NCI-H1092 treated with DMSO at 0.1 percent for 48 hours (cell line): Measurements from ENCODE around the gene TTBK2.
"Not testable (repeated sequence)": the region's sequence is repeated elsewhere in the genome, so short reads cannot be mapped to it uniquely, and the experiment has no call there.

Source experiments
- DNase-seq: peaks from one replicate; lab custom pipeline; 2025; lab: John Stamatoyannopoulos, UW

TTBK2 gene

DNA sequence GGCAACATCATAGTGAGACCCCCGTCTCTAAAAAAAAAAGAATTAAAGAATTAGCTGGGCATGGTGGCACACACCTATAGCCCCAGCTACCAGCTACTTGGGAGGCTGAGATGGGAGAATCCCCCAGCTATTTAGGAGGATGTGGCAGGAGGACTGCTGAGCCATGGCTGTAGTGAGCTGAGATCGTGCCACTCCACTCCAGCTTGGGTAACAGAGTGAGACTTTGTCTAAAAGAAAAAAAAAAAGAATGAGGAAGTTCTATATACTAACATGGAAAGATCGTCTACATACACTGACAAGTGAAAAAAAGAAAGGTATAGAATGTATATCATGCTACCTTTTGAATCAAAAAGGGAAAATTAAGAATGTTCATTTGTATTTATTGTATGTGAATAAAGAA, 99.8 kb downstream of the TTBK2 start:
- no peak for DNase-seq

DNA sequence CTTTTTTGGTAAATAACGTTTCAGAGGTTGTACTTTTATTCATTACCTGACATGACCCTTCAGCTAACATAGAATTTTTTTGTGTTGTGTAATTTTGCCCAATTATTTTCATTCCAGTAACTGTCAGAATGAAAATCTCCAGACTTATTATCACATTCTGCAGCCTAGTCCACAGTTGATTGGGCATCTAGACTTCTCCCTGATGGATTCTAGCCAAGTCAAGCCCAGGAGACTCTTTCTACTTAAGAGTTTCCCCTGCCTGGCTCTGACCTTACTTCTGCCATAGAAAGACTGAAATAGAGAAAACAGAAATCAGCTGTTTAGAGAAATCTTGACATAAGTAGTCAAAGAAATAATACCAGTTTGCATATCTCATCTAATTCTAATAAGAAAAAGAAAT, 100.8 kb downstream of the TTBK2 start:
- DNase-seq = no peak

DNA sequence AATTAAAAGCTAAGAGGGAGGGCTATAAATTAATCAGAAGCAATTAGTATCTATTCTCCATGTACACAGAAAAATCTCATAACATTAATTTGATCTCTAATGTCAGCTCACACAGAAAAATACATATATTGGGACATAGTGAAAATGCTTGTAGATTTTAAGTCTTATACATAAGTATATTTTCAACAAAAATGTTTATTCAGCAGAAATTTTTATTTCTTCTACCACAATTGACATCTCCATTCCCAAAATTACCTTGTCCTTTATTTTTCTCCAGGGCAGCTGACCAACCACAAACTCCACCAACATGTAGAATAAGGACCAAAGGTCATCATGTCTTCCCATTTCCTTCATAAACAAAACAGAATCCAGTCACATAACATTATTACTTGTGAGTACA, 109.1 kb downstream of the TTBK2 start:
- DNase-seq = no peak

DNA sequence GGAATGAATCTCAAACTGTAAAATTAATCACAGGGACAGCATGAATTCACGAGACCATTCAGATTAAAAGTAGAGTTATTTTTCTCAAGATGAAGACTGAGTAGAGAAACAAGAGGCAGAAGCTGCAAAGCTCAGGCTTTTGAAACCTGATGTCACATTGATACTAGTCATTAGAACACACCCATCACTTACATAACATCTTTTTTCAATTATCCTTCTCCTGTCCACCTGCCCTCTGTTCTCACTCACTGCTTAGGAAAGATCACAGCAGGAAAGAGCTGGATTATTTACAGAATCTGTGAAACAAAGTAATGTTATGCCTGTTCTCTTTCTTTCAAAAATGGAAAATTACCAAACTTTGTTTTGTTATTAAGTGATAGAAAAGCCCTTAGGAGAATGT, 111.7 kb downstream of the TTBK2 start:
- DNase-seq = no peak

DNA sequence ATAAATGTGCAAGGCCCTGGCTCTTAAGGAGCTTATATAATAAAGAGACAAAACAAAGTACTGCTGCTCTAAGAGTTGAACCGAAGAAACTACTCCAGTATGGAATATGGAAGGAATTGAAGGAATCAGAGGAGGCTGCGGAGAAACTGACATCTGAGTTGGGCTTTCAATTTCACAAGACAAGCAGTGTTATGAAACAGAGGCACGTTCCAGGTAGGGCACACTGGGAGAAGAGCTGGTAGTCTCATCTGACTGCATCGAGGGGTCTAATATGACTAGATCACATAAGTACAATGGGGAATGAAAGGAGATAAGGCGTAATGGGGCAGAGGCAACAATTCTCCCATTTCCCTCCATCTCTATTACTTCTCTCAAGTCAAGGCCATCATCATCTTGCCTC, 115.3 kb downstream of the TTBK2 start:
- no peak for DNase-seq

DNA sequence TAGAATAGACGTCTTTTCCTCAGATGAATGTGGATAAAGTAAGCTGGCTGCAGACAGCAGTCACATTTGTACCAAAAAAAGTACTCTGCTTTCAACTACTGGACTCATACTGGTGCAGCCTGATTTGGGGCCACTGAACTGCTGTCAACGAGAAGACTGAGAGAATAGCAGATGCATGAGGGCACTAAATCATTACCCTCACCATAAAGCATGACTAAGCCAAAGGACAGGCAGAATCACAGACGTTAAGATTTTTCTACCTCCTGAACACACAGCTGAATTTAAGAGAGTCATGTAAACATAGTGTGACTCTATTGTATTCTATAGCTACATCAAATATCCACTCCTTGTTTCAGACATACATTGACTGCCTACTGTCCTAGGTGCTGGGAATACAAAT, 115.8 kb downstream of the TTBK2 start:
- DNase-seq = no peak

DNA sequence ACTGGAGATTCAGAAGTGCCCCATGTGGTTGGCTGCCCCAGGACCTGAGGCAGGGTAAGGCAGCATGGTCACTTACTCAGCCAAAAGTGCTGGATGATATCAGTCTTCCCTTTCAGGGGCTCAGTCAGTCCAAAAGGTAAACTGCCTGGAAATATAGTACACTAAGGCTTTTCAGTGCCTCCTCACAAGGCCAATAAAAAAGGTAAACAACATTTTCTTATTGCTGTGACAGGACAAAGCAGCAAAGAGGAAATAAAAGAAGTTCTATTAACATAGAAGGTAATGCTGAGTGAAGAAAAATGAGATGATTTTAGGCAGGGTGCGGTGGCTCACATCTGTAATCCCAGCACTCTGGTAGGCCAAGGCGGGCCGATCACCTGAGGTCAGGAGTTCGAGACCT, 117.1 kb downstream of the TTBK2 start:
- no peak for DNase-seq

DNA sequence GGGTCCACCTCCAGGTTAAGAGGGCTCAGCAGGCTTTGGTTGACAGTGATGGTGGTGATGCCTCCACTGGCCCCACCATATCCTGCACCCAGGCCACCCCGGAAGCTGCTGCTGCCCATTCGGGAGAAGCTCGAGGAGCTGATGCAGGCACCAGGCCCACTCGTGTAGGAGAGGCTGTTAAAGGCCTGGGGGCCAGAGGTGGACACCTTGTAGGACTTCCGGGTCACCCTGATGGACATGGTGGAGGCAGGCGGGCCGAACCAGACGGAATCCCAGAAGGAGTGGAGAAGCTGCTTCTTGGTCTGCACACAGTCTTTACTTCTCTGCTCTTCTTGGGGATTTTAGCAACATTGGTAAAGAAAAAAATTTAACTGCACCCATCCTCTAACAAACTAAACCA, 118.4 kb downstream of the TTBK2 start:
- DNase-seq = no peak

DNA sequence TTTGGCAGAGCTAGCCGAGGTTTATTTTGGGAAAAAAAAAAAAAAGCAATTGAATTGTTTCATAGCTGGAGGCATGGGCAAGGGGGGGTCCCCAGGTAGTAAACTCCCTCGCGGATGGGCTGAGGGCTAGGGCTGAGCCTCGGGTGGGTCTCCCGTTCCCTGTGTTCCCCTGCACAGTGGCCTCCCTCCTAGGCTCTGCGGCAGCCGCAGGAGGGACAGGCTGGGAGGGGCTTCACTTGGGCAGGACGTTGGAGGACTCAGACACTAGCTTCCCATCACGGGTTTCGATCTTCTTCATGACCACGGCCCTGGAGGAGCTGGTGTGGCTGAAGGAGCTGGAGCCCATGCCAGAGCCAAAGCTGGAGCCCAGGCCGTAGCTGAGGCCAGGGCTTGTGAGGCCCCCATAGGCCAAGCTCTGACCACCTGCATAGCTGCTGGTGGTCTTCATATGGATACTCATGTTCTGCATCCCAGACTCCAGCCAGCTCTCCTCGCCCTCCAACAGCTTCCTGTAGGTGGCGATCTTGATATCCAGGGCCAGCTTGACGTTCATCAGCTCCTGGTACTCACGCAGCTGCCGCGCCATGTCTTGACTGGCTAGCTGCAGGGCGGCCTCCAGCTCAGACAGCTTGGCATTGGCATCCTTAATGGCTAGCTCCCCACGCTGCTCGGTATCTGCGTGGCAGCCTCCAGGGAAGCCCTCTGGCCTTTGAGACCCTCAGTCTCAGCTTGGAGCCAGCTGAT, 119.7 kb downstream of the TTBK2 start:
- DNase-seq = no peak

DNA sequence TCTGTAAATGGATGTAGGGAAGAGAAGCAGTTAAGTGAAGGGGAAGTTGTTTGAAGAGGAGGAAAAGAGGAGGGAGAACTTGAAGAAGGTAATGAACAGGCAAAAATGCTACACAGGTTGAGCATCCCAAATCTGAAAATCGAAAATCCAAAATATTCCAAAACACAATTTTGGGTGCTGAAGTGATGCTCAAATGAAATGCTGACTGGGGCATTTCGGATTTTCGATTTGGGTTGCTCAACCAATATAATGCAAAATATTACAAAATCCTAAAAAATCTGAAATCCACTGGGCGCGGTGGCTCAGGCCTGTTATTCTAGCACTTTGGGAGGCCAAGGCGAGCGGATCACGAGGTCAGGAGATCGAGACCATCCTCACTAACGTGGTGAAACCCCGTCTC, 121.8 kb downstream of the TTBK2 start:
- no peak for DNase-seq

DNA sequence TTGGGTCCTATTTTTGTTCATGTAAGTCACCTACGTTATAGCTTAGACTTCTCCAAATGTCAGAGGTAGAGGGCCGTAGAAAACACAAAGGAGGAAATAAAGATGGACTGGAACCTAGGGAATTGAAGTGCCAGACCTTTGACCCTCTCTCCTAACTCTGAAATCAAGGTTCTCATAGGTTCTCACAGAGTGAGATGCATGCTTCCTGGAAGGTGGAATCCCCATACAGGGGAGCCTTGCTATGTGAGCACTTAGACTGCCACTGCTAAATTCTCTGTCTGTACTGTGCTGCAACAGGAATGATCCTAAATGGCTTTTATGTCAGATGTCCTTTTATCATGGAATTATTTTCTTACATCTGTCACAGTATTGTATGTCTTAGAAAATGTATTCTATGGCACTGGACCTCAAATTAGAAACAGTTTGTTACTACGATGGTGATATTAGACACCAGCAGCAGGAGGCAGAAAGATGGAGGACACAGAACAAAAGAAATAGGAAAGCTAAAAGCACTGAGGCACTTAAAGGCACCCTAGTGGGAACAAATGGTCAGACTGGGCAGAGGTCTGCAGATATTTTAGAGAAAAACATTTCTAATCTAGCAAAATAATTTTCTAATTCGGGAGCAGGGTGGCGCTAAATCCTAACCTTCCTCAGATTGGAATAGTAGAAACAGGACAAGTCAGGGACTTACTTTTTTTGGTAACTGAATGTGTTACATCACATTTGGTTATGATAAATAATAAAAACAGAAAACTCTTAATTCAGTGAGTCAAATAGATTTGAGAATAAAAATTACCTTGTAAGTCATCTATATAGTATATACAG, 123.4 kb downstream of the TTBK2 start:
- DNase-seq = peak; percentile 6

DNA sequence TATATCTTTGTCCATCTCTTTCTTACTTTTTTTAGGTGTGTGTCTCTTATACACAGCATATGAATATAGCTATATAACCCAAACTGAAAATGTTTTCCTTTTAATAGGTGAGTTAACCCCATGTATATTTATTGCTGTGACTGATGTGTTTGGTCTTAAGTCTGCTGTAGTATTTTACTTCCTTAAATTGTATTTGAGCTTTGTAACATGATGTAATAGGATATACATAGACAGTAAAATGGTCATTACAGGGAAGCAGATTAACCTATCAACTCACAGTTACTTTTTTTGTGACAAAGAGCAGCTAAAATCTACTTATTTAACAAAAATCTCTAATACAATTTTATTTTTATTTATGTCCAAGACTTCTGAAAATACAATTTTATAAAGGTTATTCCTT, 131.9 kb downstream of the TTBK2 start:
- no peak for DNase-seq

DNA sequence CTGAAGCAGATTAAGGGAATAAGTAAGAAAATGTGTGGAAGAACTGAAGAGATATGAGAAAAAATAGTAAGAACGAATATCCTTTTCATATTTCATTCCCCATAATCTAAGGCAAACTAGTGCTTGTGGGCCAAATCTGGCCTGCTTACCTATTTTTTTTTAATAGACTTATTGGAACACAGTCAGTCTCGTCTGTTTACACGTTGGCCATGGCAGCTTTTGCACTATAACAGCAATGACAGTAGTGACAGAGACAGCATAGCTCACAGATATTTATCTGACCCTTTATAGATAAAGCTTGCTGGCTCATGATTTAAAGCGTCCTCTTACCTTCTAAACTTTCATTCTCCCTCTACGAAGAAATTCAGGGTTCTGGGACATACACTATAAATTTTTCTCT, 133.6 kb downstream of the TTBK2 start:
- no peak for DNase-seq

DNA sequence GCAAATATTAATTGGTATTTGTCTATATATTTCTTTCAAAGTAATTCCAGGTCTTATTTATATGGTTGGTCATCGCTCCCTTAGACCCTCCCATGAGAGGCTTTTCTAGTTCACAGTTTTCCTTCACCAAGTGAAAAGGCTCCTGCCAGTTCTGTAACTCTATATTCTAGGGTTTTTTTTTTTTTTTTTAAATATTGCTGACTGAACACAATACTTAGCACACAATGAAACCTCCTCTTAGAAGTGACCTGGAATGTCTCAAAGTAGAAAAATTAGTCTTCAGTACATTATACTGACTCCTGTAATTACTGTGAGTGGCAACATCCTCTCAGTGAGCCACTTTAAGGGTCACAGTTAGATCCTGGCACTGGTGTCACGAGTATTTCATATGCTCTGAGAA, 135.0 kb downstream of the TTBK2 start:
- no peak for DNase-seq

DNA sequence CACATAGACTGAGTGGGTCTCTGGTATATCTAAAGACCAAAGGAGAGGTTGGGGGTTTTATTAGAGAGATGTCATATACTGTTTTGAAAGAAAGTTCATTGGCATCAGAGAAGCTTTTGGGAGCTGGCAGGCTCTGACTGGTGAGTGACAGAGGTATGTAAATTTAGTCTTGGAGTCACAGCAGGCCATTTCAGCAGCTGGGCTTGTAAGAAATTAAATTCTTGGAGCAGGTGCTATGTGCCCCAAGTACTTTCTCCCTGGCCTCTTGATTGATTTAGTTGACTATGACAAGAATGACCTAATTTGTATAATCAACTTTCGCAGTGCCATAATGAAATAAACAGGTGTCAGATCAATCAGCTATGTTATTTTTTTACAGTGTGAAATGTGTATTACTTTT, 135.9 kb downstream of the TTBK2 start:
- no peak for DNase-seq

DNA sequence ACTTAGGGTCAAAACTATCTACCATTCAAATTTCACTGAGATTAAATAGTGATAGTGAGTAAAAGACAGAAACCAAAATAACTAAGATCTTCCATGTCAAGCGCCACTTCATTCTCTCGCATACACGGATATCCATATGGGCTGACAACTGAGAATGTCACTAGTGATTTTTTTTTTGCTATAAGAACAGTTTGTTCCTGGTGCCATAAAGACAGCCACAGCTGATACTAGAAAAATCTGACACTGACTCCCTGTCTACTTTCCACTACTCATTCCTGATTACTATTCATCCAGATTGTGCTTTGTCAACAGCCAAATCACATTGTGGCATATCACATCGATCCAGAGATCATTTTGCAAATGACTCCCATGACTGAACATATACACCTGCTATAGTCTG, 137.9 kb downstream of the TTBK2 start:
- DNase-seq = no peak

DNA sequence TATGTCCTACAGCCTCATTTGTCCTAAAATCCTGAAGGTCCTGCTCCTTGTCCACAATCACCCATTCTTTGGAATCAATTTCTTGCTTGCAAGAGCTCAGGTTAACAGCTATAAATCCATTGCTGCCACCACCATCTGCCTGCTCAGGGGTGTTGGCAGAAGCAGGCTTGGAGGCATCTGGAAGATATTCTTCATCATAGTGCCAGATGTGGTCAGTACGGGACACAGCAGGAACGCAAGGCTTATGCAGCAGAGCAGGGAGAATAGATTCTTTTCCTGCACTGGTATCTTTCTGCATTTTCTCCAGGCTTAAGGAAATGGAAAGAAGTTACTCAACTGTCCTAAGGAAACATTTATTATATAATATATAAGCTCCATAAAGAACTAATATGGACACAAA, 145.2 kb downstream of the TTBK2 start:
- no peak for DNase-seq

DNA sequence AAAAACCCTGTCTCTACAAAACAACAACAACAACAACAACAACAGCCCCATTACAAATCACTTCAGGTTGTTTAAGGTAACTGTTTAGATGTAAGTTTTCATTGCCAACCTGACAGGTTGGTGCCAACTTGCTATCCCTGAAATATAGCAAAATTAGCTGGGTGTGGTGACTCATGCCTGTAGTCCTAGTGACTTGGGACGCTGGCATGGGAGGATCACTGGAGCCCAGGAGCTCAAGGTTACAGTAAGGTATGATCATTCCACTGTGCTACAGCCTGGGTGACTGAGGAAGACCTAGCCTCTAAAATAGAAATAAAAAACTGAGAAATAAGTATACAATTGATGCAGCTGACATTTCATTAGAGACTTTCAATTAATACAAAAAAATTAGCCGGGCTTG, 147.7 kb downstream of the TTBK2 start:
- no peak for DNase-seq

DNA sequence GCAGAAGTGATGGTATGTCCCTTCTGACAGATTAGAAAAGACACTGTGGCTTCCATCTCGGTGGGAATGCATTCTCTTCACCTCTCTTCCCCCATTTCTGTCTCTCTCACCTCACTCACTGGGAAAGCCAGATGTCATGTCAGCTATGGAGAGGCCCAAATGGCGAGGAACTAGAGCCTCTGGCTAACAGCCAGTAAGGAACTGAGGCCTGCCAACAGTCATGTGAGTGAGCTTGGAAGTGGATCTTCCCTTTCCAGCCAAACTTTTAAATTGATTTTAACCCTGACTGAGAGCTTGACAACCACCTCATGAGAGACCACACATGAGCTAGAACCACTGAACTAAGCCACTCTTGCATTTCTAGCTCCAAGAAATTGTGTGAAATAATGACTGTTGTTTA, 148.4 kb downstream of the TTBK2 start:
- no peak for DNase-seq

DNA sequence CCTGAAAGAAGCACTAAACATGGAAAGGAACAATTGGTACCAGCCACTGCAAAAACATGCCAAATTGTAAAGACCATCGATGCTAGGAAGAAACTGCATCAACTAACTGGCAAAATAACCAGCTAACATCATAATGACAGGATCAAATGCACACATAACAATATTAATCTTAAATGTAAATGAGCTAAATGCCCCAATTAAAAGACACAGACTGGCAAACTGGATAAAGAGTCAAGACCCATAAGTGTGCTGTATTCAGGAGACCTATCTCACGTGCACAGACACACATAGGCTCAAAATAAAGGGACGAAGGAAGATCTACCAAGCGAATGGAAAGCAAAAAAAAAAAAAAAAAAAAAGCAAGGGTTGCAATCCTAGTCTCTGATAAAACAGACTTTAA, 154.5 kb downstream of the TTBK2 start:
- DNase-seq = not testable (repeated sequence)

DNA sequence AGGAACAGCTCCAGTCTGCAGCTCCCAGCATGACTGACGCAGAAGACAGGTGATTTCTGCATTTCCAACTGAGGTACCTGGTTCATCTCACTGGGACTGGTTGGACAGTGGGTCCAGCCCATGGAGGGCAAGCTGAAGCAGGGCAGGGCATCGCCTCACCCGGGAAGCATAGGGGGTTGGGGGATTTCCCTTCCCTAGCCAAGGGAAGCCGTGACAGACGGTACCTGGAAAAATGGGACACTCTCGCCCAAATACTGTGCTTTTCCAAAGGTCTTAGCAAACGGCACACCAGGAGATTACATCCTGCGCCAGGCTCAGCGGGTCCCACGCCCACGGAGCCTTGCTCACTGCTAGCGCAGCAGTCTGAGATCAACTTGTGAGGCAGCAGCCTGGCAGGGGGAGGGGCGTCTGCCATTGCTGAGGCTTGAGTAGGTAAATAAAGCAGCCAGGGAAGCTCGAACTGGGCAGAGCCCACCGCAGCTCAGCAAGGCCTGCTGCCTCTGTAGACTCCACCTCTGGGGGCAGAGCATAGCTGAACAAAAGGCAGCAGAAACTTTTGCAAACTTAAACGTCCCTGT, 156.3 kb downstream of the TTBK2 start:
- not testable (repeated sequence) for DNase-seq

DNA sequence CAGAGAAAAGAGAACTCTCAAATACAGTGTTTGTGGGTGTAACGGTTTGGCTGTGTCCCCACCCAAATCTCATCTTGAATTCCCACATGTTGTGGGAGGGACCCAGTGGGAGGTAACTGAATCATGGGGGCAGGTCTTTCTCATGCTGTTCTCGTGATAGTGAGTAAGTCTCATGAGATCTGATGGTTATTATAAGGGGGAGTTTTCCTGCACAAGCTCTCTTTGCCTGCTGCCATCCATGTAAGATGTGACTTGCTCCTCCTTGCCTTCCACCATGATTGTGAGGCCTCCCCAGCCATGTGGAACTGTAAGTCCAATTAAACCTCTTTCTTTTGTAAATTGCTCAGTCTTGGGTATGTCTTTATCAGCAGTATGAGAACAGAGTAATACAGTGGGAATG, 158.8 kb downstream of the TTBK2 start:
- DNase-seq = not testable (repeated sequence)

DNA sequence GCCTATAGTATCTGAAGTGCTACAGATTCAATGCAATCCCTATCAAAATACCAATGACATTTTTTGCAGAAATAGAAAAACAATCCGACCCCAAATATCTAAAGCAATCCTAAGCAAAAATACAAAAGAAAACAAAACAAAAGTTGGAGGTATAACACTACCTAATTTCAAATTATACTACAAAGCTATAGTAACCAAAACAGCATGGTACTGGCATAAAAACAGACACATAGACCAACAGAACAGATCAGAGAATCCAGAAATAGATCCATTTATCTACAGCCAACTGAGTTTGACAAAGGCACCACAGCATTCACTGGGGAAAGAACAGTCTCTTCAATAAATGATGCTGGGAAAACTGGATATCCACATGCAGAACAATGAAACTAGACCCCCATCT, 159.8 kb downstream of the TTBK2 start:
- no peak for DNase-seq
